Measurements from ENCODE around the gene USP47. TPM values are rescaled to one million over a fixed set of nuclear protein-coding genes. Genes with fewer than 3 reads are reported as not detected.

Gene USP47
- total and polyA plus RNA-seq, 2 experiments from 2014 or later = 16.3 to 36.7 TPM

DNA sequence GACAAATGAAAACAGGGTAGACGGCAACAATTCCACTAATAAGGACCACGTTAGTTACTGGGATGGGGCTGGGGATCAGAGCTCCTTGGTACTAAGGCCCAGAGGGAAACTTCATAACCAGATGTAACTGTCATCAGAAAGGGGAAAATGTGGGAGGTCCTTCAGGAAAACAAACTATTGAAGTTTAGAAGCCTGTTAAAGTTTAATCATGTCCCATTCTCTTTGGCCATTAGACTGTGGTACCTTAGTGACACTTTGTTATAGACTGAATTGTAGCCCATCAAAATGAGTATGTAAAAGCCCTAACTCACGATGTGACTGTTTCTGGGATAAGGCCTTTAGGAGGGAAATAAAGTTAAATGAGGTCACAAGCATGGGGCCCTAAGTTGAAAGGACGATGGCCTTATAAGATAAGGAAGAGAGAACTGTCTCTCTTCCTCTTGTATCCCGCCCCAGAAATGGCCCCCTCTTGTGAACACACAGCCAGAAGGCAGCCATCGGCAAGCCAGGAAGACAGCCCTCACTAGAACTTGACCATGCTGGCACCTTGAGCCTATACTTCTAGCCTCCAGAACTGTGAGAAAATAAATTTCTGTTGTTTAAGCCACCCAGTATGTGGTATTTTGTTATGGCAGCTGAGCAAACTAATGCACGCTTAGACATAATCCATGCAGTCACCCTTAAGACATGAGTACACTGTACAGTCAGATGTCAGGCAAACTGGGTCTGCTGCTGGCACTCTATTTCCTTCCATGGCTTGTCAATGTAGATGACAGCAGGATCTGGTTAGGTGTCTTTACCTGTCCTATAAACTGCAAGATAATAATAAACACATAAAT, 26.9 kb upstream of the USP47 start (continued):
- TF ChIP-seq, protein P1, sequence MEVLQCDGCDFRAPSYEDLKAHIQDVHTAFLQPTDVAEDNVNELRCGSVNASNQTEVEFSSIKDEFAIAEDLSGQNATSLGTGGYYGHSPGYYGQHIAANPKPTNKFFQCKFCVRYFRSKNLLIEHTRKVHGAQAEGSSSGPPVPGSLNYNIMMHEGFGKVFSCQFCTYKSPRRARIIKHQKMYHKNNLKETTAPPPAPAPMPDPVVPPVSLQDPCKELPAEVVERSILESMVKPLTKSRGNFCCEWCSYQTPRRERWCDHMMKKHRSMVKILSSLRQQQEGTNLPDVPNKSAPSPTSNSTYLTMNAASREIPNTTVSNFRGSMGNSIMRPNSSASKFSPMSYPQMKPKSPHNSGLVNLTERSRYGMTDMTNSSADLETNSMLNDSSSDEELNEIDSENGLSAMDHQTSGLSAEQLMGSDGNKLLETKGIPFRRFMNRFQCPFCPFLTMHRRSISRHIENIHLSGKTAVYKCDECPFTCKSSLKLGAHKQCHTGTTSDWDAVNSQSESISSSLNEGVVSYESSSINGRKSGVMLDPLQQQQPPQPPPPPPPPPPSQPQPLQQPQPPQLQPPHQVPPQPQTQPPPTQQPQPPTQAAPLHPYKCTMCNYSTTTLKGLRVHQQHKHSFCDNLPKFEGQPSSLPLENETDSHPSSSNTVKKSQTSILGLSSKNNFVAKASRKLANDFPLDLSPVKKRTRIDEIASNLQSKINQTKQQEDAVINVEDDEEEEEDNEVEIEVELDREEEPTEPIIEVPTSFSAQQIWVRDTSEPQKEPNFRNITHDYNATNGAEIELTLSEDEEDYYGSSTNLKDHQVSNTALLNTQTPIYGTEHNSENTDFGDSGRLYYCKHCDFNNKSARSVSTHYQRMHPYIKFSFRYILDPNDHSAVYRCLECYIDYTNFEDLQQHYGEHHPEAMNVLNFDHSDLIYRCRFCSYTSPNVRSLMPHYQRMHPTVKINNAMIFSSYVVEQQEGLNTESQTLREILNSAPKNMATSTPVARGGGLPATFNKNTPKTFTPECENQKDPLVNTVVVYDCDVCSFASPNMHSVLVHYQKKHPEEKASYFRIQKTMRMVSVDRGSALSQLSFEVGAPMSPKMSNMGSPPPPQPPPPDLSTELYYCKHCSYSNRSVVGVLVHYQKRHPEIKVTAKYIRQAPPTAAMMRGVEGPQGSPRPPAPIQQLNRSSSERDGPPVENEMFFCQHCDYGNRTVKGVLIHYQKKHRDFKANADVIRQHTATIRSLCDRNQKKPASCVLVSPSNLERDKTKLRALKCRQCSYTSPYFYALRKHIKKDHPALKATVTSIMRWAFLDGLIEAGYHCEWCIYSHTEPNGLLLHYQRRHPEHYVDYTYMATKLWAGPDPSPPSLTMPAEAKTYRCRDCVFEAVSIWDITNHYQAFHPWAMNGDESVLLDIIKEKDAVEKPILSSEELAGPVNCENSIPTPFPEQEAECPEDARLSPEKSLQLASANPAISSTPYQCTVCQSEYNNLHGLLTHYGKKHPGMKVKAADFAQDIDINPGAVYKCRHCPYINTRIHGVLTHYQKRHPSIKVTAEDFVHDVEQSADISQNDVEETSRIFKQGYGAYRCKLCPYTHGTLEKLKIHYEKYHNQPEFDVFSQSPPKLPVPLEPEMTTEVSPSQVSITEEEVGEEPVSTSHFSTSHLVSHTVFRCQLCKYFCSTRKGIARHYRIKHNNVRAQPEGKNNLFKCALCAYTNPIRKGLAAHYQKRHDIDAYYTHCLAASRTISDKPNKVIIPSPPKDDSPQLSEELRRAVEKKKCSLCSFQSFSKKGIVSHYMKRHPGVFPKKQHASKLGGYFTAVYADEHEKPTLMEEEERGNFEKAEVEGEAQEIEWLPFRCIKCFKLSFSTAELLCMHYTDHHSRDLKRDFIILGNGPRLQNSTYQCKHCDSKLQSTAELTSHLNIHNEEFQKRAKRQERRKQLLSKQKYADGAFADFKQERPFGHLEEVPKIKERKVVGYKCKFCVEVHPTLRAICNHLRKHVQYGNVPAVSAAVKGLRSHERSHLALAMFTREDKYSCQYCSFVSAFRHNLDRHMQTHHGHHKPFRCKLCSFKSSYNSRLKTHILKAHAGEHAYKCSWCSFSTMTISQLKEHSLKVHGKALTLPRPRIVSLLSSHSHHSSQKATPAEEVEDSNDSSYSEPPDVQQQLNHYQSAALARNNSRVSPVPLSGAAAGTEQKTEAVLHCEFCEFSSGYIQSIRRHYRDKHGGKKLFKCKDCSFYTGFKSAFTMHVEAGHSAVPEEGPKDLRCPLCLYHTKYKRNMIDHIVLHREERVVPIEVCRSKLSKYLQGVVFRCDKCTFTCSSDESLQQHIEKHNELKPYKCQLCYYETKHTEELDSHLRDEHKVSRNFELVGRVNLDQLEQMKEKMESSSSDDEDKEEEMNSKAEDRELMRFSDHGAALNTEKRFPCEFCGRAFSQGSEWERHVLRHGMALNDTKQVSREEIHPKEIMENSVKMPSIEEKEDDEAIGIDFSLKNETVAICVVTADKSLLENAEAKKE (CRISPR knock-in tag; IDR thresholded peaks at IDR 0.05) = no peak
- TF ChIP-seq EZH2 (IDR thresholded peaks at IDR 0.05; ENCODE audit: low read depth, unreplicated experiment) = no peak
- TF ChIP-seq STAT1 (IDR thresholded peaks at IDR 0.05; ENCODE audit: unreplicated experiment) = no peak

DNA sequence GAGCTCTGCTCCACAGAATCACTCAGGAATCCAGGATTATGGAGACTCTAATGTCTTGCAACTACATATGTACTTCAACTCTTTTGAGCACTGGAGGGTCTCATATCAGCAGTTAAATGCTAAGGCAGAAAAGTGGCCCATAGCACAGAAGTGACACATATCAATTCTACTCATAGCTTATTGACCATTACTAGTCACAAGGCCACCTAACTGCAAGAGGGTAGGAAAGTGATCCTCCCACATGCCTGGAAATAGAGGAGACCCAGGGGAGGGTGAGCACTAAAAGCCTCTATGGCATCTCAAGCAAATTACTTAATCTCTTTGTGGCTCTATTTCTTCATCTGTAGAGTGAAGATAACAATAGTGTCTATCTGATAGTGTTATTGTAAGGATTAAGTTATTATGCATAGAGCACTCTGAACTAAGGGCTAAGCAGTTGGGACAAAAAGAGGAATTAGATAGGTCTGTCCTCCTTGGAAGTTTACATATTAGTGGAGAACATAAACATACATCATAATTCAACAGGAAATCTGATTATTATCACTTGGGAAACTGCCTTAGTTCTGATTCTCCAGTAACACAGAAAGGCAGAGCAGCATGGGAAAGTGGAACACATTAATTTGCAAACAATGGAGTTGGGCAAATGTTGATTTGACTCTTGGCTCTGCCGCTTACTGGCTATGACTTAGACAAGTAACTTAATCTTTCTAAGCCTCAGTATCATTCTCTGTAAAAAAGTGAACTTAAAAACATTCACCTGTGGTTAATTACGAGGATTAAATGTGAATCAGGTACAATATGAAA, 25.1 kb upstream of the USP47 start:
- no peak overlapping the region for H3K4me3 Mint-ChIP-seq
- Histone ChIP-seq H2AFZ (no peak overlapping the region), H3K27ac (ENCODE audit: low read depth) (no peak overlapping the region), H3F3A (replicated peaks; ENCODE audit: low read depth) (no peaks in the 10 kb centered on the region), H3K4me1 (ENCODE audit: insufficient read depth) (no peaks in the 10 kb centered on the region), H3K36me3 (ENCODE audit: insufficient read depth) (no peaks in the 10 kb centered on the region), H3K4me3 (no peak overlapping the region), H3K9me2 (ENCODE audit: insufficient read depth) (no peaks in the 10 kb centered on the region), H3K4me2 (no peak overlapping the region), H3K27me3 (ENCODE audit: insufficient read depth) (no peaks in the 10 kb centered on the region), H3K79me2 (replicated peaks; ENCODE audit: insufficient read depth) (no peaks in the 10 kb centered on the region), H4K20me1 (replicated peaks; ENCODE audit: insufficient read depth) (no peaks in the 10 kb centered on the region)
- H3K27me3 Mint-ChIP-seq (ENCODE audit: insufficient read depth, low read depth, poor library complexity) = peaks cover 3% of the 10 kb centered on the region
- H3K27ac Mint-ChIP-seq = no peak overlapping the region
- H3K36me3 Mint-ChIP-seq (ENCODE audit: low read depth) = no peaks in the 10 kb centered on the region
- ATAC-seq (no peak), DNase-seq (ENCODE audit: low spot score) (no peak)
- no peaks in the 10 kb centered on the region; the same call in 2 of the 3 replicates for H3K9me3 Mint-ChIP-seq
- no peaks in the 10 kb centered on the region; the same call in 2 of the 3 replicates for H3K4me1 Mint-ChIP-seq
- TF ChIP-seq POLR2AphosphoS5 (IDR thresholded peaks at IDR 0.05; ENCODE audit: low read depth) (no peak), ZNF331 (CRISPR knock-in tag; IDR thresholded peaks at IDR 0.05; ENCODE audit: low read depth) (no peak), NANOG (IDR thresholded peaks at IDR 0.05; ENCODE audit: borderline replicate concordance) (no peak), CREB1 (CRISPR knock-in tag; IDR thresholded peaks at IDR 0.05; ENCODE audit: low read depth) (no peak), ZNF114 (CRISPR knock-in tag; IDR thresholded peaks at IDR 0.05) (no peak), EZH2 (IDR thresholded peaks at IDR 0.05; ENCODE audit: low read depth, unreplicated experiment) (no peak)
- TF ChIP-seq, protein P2, sequence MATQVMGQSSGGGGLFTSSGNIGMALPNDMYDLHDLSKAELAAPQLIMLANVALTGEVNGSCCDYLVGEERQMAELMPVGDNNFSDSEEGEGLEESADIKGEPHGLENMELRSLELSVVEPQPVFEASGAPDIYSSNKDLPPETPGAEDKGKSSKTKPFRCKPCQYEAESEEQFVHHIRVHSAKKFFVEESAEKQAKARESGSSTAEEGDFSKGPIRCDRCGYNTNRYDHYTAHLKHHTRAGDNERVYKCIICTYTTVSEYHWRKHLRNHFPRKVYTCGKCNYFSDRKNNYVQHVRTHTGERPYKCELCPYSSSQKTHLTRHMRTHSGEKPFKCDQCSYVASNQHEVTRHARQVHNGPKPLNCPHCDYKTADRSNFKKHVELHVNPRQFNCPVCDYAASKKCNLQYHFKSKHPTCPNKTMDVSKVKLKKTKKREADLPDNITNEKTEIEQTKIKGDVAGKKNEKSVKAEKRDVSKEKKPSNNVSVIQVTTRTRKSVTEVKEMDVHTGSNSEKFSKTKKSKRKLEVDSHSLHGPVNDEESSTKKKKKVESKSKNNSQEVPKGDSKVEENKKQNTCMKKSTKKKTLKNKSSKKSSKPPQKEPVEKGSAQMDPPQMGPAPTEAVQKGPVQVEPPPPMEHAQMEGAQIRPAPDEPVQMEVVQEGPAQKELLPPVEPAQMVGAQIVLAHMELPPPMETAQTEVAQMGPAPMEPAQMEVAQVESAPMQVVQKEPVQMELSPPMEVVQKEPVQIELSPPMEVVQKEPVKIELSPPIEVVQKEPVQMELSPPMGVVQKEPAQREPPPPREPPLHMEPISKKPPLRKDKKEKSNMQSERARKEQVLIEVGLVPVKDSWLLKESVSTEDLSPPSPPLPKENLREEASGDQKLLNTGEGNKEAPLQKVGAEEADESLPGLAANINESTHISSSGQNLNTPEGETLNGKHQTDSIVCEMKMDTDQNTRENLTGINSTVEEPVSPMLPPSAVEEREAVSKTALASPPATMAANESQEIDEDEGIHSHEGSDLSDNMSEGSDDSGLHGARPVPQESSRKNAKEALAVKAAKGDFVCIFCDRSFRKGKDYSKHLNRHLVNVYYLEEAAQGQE (IDR thresholded peaks at IDR 0.05; ENCODE audit: unreplicated experiment) = no peak
- TF ChIP-seq, protein P3, sequence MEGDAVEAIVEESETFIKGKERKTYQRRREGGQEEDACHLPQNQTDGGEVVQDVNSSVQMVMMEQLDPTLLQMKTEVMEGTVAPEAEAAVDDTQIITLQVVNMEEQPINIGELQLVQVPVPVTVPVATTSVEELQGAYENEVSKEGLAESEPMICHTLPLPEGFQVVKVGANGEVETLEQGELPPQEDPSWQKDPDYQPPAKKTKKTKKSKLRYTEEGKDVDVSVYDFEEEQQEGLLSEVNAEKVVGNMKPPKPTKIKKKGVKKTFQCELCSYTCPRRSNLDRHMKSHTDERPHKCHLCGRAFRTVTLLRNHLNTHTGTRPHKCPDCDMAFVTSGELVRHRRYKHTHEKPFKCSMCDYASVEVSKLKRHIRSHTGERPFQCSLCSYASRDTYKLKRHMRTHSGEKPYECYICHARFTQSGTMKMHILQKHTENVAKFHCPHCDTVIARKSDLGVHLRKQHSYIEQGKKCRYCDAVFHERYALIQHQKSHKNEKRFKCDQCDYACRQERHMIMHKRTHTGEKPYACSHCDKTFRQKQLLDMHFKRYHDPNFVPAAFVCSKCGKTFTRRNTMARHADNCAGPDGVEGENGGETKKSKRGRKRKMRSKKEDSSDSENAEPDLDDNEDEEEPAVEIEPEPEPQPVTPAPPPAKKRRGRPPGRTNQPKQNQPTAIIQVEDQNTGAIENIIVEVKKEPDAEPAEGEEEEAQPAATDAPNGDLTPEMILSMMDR (conservative IDR thresholded peaks at IDR 0.05; ENCODE audit: low read depth in 2 of 2) = no peak
